NOMO-1 (cell line): ENCODE results near the gene GLI2.

Experiments
- DNase-seq, 2 experiments: peaks; one replicate each; lab custom pipeline; 2025; ENCODE audit not compliant: unreplicated experiment in 2 of 2; lab: John Stamatoyannopoulos, UW

GLI2 gene

DNA sequence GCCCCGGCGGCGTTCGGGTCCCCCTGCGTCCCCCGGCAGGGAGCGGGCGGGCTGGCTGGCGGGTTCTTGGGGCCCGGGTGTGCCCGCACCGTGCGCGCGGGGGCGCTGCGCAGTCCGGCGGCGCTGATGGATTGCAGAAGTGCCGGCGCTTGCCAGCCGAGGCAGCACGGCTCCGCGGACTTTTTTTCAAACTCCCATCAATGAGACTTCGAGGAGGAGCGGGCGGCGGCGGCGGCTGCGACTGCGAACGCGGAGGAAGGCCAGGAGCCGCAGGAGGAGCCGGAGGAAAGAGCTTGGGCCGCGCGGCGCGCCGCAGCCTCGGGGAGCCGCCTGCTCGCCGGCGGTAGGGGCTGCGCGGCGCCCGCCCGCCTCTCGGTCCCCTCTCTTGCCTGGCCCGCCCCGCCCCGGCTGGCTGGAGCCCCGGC is at the start of gene GLI2:
Gene GLI2 (plus strand): TSS at position 123 of the 425 bp plus-strand sequence. CDS start 61,453 bp downstream, outside the sequence.
- peak; percentile 74 to 83 for DNase-seq

DNA sequence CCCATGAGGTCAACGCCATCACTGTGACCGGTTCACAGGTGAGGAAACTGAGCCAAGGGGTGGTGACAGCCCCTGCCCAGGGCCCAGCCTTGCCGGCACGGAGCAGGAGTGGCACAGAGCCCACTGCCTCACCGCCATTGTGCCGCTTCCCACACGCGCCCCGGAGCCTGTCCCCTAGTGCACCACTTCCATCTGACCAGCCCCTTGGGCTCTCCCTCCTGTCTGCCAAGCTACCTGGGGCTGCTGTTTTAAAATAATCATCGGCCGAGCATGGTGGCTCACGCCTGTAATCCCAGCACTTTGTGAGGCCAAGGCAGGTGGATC is 49.7 kb upstream of the GLI2 start:
- DNase-seq, result no peak

DNA sequence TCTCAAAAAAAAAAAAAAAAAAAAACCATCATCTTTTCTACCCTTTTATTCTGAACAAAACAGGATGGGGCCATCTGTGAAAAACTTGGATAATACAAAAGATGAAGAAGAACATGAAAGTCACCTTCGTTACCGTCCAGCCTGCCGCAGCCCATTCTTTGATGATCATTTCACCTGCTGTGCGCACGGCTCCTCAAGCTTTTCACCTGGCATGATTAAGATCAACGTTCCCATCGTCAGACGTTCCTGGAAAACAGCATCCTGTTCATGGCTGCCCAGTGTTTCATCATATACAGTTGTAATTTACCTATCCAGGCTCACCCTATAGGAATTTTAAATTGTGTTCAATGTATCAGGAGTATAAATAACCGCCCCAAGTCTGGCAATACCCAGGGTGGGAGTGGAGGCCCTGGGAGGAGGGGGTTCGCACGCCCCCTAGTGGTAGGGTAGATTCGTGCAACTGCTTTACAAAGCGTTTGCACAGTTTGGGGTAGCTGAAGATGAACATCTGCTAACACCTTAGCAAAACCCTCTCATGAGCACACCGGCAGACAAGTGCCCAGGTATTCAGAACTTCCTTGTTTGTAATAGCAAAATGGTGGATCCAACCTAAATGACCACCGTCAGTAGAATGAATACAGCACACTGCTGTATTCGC is 49.0 kb upstream of the GLI2 start:
- DNase-seq, result no peak

DNA sequence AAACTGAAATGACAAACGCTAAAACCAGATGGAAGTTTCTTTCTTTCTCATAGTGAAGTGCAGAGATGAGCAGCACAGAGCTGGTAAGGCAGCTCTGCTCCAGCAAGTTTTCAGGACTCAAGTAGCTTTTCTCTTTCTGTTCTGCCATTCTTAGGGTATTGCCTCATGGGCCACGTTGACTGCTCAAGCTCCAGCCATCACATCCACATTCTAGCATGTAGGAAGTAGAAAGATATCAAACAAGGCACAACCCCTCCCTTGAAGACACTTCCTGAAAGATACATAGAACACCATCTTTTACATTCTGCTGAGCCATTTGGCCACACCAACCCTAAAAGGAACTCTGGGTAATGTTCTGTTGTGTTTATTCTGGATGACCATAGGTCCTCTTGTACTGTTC is 48.5 kb upstream of the GLI2 start:
- DNase-seq, result no peak

DNA sequence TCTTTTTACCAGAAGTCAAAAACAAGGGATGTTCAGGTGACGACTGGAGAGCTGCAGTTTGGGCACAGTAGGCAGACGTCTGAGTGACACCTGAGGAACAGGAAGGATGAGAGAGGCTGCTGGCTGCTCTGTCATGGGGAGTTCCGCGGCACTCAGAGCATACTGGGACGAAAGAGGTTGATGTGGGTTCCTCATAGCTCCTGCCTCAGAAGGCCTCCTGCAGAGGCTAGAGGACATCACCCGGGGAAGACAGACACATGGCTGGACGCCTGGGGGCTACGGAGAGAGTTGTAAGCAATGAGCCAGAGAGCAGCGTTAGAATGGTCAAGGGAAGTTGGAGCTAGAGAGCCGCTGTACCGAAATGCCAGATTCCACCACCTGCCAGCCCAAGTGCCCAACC is 45.1 kb upstream of the GLI2 start:
- no peak for DNase-seq

DNA sequence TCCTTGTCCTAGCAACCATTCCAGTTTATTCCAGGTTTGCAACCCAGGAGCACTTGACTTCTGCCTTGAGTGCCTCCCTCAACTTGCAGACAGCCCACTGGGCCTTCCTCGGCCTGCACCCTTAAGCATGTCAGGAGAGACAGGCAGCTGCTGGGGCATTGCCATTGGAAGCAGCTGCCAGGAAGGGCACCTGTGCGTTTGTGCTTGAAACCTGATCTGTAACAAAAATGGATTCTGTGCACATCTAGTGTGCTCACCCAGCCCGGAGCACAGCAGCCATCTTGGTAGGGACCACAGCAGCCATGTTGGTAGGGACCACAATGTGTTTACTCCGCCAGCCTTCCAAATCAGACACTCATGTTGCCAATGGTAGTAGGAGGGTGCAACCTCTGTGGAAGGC is 44.3 kb upstream of the GLI2 start:
- DNase-seq, result no peak

DNA sequence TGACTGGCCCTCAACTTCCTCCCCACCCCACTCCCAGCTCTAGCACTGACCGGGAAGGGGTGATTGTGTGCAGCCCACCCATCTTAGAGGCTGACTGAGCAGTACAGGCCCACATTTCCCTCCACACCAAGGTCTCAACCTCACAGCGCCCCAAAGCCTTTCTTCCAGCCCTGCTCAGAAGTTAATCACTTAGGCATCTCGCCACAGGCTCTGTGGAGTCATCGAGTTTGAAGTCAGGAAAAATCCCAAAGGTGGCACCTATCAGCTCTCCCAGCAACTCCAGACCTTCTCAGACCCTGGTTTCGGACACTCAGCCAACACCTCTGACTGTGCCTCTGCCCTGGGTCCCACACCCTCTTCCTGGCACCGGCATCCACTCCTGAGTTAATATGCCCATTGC is 43.0 kb upstream of the GLI2 start:
- DNase-seq, result no peak

DNA sequence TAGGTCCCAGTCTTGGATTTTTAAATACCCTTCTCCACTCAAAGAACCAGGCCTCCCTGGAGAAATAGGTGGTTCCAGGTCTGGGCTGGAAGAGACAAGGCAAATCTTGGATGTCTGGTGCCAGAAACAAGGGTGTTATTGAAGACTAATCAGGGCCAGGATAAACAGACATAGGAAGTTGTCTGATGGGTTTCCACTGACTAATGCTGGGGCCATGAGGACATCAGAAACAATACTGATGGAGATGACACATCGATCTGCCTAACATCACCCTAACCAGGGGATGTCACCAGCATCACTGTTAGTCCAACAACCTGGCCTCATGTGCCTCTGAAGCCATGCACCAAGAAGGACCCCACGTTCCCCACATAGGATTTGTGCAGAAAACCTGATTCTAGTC is 42.5 kb upstream of the GLI2 start:
- no peak for DNase-seq

DNA sequence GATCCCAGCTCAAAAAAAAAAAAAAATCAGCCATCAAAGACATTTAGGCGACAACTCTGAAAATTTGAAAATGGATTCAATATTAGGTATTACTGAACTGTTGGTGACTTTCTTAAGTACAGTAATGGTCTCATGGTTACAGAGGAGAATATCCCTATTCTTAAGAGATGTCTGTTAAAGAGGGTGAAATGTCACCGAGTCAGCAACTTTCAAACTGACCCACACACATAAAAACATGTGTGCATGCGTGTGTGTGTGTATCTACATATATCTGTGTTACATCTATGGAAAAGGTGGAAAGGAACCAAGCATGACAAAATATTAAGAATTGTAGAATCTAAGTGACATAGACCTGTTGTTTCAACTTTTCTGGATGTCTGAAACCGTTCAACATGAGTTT is 41.6 kb upstream of the GLI2 start:
- no peak for DNase-seq

DNA sequence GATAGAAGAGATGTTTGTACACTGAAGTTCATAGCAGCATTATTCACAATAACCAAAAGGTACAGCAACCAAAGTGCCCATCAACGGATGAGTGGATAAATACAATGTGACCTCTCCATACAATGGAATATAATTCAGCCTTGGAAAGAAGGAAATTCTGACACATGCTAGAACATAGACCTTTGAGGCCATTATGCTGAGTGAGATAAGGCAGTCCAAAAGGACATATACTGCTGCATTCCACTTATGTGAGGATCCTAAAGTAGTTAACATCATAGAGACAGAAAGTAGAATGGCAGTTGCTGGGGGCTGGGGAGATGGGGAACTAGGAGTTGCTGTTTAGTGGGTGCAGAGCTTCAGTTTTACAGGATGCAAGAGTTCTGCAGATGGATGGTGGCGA is 38.2 kb upstream of the GLI2 start:
- no peak for DNase-seq

DNA sequence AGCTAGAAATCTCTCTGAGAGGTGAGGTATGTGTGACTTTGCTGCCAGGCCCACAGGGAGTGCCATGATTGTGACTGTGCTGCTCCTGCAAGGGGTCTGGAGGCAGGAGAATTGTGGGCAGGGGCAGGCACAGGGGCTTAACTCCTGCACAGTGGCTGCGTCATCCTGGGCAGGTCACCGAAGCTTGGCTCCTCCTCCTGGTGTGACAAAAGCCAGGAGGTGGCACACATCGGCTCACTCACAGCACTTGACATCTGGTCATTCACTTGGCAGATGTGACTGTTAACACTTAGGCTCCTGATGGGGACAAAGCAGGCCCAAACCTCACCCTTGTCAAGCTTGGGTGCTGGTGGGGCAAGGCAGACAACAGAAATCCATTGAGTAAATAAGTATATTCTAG is 36.4 kb upstream of the GLI2 start:
- DNase-seq, result no peak

DNA sequence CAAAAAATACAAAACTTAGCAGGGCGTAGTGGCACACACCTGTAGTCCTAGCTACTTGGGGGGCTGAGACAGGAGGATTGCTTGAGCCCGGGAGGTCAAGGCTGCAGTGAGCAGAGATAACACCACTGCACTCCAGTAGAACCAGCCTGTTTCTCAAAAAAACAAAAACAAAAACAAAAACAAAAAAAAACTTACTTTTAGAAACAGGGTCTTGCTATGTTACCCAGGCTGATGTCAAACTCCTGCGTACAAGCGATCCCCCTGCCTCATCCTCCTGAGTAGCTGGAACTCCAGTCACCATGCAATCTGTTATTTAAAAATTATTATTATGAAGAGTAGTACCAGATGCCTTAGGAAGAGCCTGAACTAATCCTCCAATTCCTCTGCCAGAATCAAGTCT is 35.0 kb upstream of the GLI2 start:
- no peak for DNase-seq

DNA sequence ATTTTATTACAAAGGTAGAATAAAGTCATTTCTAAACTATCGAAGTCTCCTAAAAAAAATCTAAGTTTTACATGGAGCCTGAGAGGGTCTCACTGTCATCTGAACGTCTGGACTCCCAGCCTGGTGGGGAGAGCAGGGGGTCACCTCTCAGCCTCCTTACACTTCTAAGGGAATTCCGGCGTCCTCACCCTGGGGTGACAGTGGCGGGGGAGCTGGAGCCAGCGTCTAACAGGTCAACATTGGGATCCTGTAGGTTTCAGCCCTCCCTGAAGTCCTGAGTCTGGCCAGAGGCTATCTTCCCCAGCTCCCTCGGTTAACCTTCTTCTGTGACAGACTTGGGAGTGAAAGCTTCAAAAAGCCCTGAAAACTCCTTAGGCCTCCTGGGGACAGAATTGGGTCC is 34.6 kb upstream of the GLI2 start:
- no peak for DNase-seq

DNA sequence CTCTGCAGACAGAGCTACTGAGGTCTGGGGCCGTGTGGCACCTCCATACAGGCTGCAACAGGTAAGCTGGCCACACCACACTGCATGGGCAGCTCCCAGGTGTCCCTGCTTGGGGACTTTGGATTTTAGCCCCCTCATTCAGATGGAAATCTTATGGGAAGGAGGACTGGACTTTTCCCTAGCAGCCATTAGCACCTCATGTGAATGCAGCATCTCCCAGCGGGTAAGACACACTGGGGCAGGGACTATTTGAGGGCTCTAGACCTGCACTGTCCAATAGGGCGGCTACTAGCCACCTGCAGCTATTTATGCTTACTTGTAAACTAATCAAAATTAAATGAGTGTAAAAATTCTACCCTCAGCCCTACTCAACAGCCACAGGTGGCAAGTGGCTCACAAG is 34.2 kb upstream of the GLI2 start:
- DNase-seq, result no peak

DNA sequence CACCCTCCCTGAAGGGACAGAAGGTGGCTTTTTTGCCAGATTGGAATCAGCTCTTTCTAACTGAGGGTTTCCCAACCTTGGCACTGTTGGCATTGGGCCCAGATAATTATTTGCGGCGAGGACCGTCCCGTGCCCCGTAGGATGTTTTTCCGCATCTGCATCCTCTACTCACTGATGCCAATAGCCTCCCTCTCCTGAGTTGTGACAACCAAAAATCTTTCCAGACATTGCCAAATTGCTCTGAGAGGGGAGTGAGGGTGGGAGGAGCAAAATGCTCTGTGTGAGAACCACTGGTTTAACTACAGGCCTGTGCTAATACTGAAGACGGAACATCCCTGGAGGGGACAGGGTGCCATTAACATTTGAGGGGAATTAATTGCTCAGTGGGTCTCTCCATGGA is 33.6 kb upstream of the GLI2 start:
- no peak for DNase-seq

DNA sequence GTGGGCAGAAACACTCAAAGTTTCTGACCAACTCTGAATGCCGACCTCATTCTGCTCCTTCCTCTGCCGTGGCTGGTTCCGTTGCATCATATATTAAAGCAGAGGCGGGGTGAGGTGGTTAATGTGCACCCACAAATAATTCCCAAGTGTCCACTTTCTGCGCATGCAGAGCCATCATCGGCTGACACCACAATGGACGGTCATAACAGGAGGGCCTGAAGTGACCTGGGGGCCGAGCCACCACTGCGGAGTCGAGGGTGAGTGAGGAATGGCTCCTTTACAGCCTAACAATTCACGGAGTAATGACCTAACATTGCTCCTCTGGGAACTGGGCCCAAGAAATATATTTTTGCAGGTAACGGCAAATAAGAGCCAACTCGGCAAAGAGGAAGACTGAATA is 32.9 kb upstream of the GLI2 start:
- no peak for DNase-seq

DNA sequence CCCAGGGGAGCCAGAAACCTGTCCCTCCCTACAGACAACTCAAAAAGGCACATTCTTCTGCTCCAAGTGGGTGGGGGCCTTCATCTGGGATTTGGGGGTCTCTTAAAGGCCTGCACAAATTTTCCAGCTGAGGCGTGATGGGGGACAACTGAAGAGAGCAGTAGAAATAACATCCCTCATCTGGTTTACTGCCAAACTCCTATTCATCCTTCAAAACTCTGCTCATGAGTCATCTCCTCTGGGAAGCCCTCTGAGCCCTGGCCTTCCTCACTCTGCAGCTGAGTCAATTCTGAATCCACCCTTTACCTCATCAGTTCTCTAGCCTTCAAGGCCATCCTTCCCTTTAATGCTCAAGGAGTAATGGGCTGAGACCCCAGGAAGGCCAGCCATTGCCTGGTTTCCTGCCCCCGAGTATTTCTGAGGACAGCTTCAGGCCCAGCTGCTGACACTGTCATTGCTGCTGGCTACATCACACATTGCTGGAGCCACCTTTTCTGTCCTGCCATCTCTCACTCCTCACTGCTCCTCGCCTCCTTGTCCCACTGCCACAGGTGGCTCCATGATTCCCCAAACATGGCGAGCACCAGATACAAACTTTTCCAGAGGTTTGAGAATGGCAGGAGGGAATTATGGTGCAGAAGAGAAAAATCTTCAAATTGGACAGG is 32.2 kb upstream of the GLI2 start:
- no peak for DNase-seq

DNA sequence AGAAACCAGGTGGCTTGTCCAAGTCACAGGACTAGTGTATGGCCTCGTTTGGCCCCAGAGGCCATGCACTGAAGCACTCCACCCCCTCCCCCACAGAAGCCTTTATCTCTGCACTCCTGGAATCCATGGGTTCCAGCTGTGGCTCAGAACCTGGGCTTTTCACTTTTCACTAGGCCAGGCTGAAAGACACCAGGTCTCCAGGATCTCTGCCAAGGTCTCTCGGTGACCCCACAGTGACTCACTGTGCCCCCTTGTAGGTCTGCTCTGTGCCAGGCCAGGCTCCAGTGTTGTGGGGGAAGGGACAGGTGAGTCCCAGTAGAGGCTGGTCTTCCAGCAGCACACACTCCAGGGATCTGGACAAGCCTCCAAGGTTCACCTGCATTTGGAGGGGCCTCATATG is 31.0 kb upstream of the GLI2 start:
- no peak for DNase-seq

DNA sequence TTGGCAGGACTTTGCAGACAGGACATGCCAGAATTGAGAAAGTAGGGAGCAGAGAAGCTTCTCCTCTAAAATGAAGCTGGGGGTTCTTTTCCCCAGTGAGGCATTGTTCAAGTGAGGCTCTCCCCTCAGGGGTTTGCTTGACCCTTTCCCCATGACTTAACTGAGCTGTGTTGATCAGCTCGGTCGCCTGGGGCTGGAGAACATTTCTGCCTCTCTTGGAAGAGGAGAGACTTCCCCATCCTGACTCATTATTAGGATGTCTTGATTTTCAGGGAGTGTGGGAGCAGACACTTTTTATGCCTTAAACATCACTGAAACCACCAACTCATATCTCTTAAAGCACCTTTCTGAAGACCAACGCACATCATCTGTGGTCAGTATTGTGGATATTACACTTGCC is 27.9 kb upstream of the GLI2 start:
- no peak for DNase-seq

DNA sequence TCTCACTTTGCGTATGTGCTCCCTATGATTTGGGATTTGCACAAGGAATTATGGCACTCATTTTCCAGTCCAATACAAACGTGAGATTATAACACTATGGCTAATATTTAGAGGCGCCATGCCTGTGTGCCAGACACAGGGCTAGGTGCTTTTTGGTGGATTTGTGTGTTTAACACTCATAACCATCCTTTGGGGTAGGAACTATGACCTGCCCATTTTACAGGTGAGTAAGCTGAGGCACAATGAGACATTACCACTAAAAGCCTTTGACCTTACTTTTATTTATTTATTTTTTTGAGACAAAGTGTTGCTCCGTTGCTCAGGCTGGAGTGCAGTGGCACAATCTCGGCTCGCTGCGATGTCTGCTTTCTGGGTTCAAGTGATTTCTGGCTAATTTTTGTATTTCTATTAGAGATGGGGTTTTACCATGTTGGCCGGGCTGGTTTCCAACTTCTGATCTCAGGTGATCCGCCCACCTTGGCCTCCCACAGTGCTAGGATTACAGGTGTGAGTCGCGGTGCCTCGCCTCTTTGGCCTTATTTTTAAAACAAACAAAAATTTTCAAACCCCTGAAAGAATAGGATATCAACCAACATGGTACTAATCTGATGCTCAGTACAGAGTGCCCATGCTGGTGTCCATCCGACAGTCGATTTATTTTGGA is 26.6 kb upstream of the GLI2 start:
- DNase-seq, result no peak

DNA sequence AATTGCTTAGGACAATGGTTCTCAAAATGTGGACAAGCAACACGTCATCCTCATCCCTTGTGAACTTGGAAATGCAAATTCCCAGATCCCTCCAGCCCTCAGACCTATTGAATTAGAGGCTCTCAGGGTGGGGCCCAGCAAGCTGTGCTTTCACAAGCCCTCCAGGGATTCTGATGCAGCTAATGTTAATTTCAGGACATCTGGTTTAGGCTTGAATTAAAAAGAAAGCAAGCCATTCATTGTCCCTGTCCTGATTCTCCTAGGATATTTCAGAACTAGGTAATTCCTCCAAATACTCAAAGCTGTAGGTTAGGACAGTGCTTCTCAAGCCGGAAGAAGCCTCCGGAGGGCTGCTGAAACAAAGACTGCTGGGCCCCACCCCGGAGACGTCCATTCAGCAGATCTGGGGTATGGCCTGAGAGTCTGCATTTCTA is 26.0 kb upstream of the GLI2 start:
- no peak for DNase-seq

DNA sequence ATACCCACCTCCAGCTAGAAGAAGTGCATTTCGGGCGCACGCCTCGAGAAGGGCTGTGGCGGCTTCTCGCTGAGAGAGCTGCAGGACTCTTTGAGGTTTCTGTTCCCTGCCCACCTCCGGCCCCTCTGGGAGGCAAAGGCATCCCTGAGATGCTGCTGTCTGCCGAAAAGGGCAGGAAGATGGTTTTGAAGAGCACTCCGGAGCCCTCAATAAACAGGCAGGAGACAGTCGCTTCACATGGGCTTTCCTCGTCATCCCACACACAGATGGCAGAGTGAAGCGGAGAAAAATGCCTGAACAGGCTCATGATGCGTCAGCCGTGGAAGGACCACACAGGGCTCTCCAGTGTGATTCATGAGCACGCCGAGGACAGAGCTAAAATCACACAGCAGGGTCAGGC is 25.4 kb upstream of the GLI2 start:
- DNase-seq, result no peak
